Glutamatergic neuron (in vitro differentiated cells): ENCODE results near the gene FAM3D. TPM values are rescaled to one million over a fixed set of nuclear protein-coding genes. Genes with fewer than 3 reads are reported as not detected.

Experiments used
- DNase-seq: peaks from one replicate; pipeline ENCODE4 v3.0.0; 2022
- H3K27ac Mint-ChIP-seq: one replicate; pipeline ENCODE4 v1.8.0; 2020; ENCODE audit warnings: mild to moderate bottlenecking, mixed read lengths, inconsistent platforms; ENCODE audit not compliant: unreplicated experiment
- H3K27me3 Mint-ChIP-seq: one replicate; pipeline ENCODE4 v1.8.0; 2020; ENCODE audit warnings: mild to moderate bottlenecking, moderate library complexity, mixed read lengths, inconsistent platforms; ENCODE audit not compliant: unreplicated experiment
- H3K36me3 Mint-ChIP-seq: one replicate; pipeline ENCODE4 v1.8.0; 2020; ENCODE audit warnings: mild to moderate bottlenecking, mixed read lengths, inconsistent platforms; ENCODE audit not compliant: unreplicated experiment
- H3K4me1 Mint-ChIP-seq: one replicate; pipeline ENCODE4 v1.8.0; 2020; ENCODE audit warnings: mild to moderate bottlenecking, low read depth, mixed read lengths, inconsistent platforms; ENCODE audit not compliant: unreplicated experiment
- H3K4me3 Mint-ChIP-seq: one replicate; pipeline ENCODE4 v1.8.0; 2020; ENCODE audit warnings: mild to moderate bottlenecking, mixed read lengths, inconsistent platforms; ENCODE audit not compliant: unreplicated experiment
- H3K9me3 Mint-ChIP-seq: one replicate; pipeline ENCODE4 v1.8.0; 2020; ENCODE audit warnings: mild to moderate bottlenecking, moderate library complexity, mixed read lengths, inconsistent platforms; ENCODE audit not compliant: unreplicated experiment
- CTCF ChIP-seq: fragments of 200-600 bp; sonication (generic); IDR thresholded peaks from one replicate; pipeline ENCODE4 v1.5.0; 2021; ENCODE audit not compliant: partially characterized antibody, unreplicated experiment
- total RNA-seq: library from RNA; stranded (reverse); fragmentation: NEBNext Ultra II Directional; extraction: Animal tissue kit (Norgen Biotek cat#: 25700); gene quantifications from one replicate; pipeline ENCODE4 v1.2.1, GENCODE V29; 2021; ENCODE audit not compliant: unreplicated experiment

The FAM3D gene
- total RNA-seq, 1 donor from 2014 or later: not detected

- no peak for DNase-seq
- Mint-ChIP-seq H3K36me3 (no peaks in the 10 kb centered on the region), H3K27ac (no peak overlapping the region), H3K4me1 (peaks cover 5% of the 10 kb centered on the region), H3K4me3 (no peak overlapping the region), H3K27me3 (peaks cover 6% of the 10 kb centered on the region), H3K9me3 (peaks cover 9% of the 10 kb centered on the region)
- TF ChIP-seq CTCF: no peak
Measured at GRCh38 chr3:58657036-58657520, 9.5 kb downstream of the FAM3D start.

GRCh38 chr3:58656631-58657030 lies 9.9 kb downstream of the FAM3D start:
- H3K36me3 Mint-ChIP-seq: no peaks in the 10 kb centered on the region
- DNase-seq: no peak
- H3K9me3 Mint-ChIP-seq: peaks cover 9% of the 10 kb centered on the region
- no peak for TF ChIP-seq CTCF
- H3K27me3 Mint-ChIP-seq: peaks cover 6% of the 10 kb centered on the region
- no peak overlapping the region for H3K27ac Mint-ChIP-seq
- peaks cover 5% of the 10 kb centered on the region for H3K4me1 Mint-ChIP-seq
- H3K4me3 Mint-ChIP-seq: no peak overlapping the region

GRCh38 chr3:58654466-58654865 lies 12.1 kb downstream of the FAM3D start:
- Mint-ChIP-seq H3K4me3 (no peak overlapping the region), H3K27ac (no peak overlapping the region), H3K9me3 (peaks cover 7% of the 10 kb centered on the region), H3K27me3 (peaks cover 4% of the 10 kb centered on the region), H3K36me3 (no peaks in the 10 kb centered on the region), H3K4me1 (no peaks in the 10 kb centered on the region)
- no peak for DNase-seq
- no peak for TF ChIP-seq CTCF

- Mint-ChIP-seq H3K9me3 (peaks cover 7% of the 10 kb centered on the region), H3K4me1 (no peaks in the 10 kb centered on the region), H3K4me3 (no peak overlapping the region), H3K27me3 (peaks cover 4% of the 10 kb centered on the region), H3K36me3 (no peaks in the 10 kb centered on the region), H3K27ac (no peak overlapping the region)
- no peak for TF ChIP-seq CTCF
- no peak for DNase-seq
Measured at GRCh38 chr3:58652624-58653023, 13.9 kb downstream of the FAM3D start.

- no peak for TF ChIP-seq CTCF
- Mint-ChIP-seq H3K9me3 (peaks cover 5% of the 10 kb centered on the region), H3K27me3 (peaks cover 4% of the 10 kb centered on the region), H3K27ac (no peak overlapping the region), H3K36me3 (no peaks in the 10 kb centered on the region), H3K4me3 (no peak overlapping the region), H3K4me1 (no peaks in the 10 kb centered on the region)
- no peak for DNase-seq
Measured at GRCh38 chr3:58651276-58651675, 15.3 kb downstream of the FAM3D start.
